OCI-LY3 (cell line): ENCODE data around the gene CCL4.
"Not testable (repeated sequence)": the region's sequence is repeated elsewhere in the genome, so short reads cannot be mapped to it uniquely, and the experiment has no call there.

Experiments used
- H2AFZ ChIP-seq: fragments of 200-600, 300-600 bp; shearing (Covaris generic); 2 replicates; pipeline ENCODE4 v1.6.0; 2014; ENCODE audit warnings: antibody characterized with exemption, low read depth, low read length
- H3K27ac ChIP-seq: fragments of 200-600, 300-600 bp; sonication (generic); 2 replicates; pipeline ENCODE4 v1.5.1; 2014; ENCODE audit warnings: mild to moderate bottlenecking, low read length, moderate library complexity, mixed read lengths
- H3K27me3 ChIP-seq: fragments of 200-600, 300-600 bp; sonication (generic); 2 replicates; pipeline ENCODE4 v1.6.1; 2014; ENCODE audit warnings: low read depth, low read length, mixed read lengths
- H3K36me3 ChIP-seq: fragments of 200-600, 300-600 bp; sonication (generic); replicated peaks from 2 replicates; pipeline ENCODE3; 2014; ENCODE audit warnings: low read depth, low read length, mixed read lengths
- H3K4me1 ChIP-seq: fragments of 300-600, 200-600 bp; sonication (generic); 2 replicates; pipeline ENCODE4 v1.6.1; 2014; ENCODE audit warnings: low read length, mixed read lengths
- H3K4me2 ChIP-seq: fragments of 200-600, 300-600 bp; sonication (generic); 2 replicates; pipeline ENCODE4 v1.6.1; 2014; ENCODE audit warnings: low read length, mixed read lengths
- H3K4me3 ChIP-seq: fragments of 300-600, 200-600 bp; sonication (generic); 2 replicates; pipeline ENCODE4 v1.5.1; 2014; ENCODE audit warnings: antibody characterized with exemption, mild to moderate bottlenecking, low read length, moderate library complexity
- H3K79me2 ChIP-seq: fragments of 300-600, 200-600 bp; shearing (Covaris generic); 2 replicates; pipeline ENCODE4 v1.6.1; 2014; ENCODE audit warnings: mild to moderate bottlenecking, low read length, mixed read lengths
- H3K9ac ChIP-seq: fragments of 300-600, 200-600 bp; shearing (Covaris generic); 2 replicates; pipeline ENCODE4 v1.6.0; 2014; ENCODE audit warnings: mild to moderate bottlenecking, low read length, moderate library complexity
- H3K9me3 ChIP-seq: fragments of 200-600, 300-600 bp; shearing (Covaris generic); 2 replicates; pipeline ENCODE4 v1.6.1; 2014; ENCODE audit warnings: low read length, mixed read lengths; ENCODE audit not compliant: insufficient read depth
- H4K20me1 ChIP-seq: fragments of 200-600, 300-600 bp; sonication (generic); 2 replicates; pipeline ENCODE4 v1.6.1; 2016; ENCODE audit warnings: low read length, mixed read lengths; ENCODE audit not compliant: insufficient read depth
- EZH2phosphoT487 ChIP-seq: fragments of 200-600 bp; shearing (Covaris generic); IDR thresholded peaks from 2 replicates; pipeline ENCODE4 v1.6.1; 2018; ENCODE audit warnings: antibody characterized with exemption, mixed run types, low read depth
- TF ChIP-seq, protein P1 (sequence below): fragments of 200-600, 300-600 bp; sonication (generic); IDR thresholded peaks from 2 replicates; pipeline ENCODE4 v1.5.1; 2014; ENCODE audit warnings: antibody characterized with exemption, low read length, low read depth

Gene CCL4

GRCh38 chr17:36117505-36118382, 14.1 kb downstream of the CCL4 start:
- peak overlapping the region; percentile 50 for H3K4me2 ChIP-seq

DNA sequence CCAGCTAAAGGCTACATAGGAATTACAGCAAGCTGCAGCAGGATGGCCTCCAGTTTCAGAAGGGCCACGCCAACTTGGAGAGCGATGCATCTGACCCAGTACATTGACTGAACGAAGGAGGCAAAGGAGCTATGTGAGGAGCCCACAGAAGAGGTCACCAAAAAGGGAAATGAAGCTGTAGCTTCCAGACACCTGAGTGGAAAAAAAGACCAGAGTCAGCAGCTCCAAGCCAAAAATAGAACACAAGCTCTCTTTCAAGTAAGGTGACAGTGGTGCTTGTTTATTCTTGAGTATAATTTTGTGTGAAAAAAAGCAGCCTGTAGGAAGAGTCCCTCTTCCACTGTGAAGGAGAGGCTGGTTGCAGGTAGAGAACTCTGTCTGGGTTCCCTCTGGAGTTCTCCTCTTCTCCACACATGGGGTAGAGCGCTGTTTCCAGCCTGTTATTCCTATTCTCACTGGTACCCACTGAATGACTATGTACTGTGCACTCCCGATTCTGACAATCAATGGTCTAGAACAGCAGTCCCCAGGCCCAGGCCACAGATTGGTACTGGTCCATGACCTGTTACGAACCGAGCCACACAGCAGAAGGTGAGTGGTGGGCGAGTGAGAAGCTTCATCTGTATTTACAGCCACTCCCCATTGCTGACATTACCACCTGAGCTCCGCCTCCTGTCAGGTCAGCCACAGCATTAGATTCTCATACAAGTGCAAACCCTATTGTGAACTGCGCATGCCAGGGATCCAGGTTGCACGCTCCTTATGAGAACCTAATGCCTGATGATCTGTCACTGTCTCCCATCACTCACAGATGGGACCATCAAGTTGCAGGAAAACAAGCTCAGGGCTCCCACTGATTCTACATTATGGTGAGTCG, 15.1 kb downstream of the CCL4 start:
- TF ChIP-seq, protein P1, sequence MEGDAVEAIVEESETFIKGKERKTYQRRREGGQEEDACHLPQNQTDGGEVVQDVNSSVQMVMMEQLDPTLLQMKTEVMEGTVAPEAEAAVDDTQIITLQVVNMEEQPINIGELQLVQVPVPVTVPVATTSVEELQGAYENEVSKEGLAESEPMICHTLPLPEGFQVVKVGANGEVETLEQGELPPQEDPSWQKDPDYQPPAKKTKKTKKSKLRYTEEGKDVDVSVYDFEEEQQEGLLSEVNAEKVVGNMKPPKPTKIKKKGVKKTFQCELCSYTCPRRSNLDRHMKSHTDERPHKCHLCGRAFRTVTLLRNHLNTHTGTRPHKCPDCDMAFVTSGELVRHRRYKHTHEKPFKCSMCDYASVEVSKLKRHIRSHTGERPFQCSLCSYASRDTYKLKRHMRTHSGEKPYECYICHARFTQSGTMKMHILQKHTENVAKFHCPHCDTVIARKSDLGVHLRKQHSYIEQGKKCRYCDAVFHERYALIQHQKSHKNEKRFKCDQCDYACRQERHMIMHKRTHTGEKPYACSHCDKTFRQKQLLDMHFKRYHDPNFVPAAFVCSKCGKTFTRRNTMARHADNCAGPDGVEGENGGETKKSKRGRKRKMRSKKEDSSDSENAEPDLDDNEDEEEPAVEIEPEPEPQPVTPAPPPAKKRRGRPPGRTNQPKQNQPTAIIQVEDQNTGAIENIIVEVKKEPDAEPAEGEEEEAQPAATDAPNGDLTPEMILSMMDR: no peak
- no peak for TF ChIP-seq EZH2phosphoT487

More at GRCh38 chr17:36117505-36118382, 14.1 kb downstream of the CCL4 start:
- Histone ChIP-seq H3K27me3 (peaks cover 2% of the 10 kb centered on the region), H3K9me3 (0 out of 2 replicates have a peak, but pooled peaks cover under 1% of the 10 kb centered on the region), H3K36me3 (no peaks in the 10 kb centered on the region), H3K4me1 (peaks cover 28% of the 10 kb centered on the region), H3K27ac (peak overlapping the region; percentile 50), H3K79me2 (no peaks in the 10 kb centered on the region), H4K20me1 (no peaks in the 10 kb centered on the region), H2AFZ (no peak overlapping the region), H3K9ac (peak overlapping the region; percentile 11; the same call in 1 of the 2 replicates), H3K4me3 (peak overlapping the region; percentile 16)
- TF ChIP-seq, protein P1: no peak
- TF ChIP-seq EZH2phosphoT487: no peak

DNA sequence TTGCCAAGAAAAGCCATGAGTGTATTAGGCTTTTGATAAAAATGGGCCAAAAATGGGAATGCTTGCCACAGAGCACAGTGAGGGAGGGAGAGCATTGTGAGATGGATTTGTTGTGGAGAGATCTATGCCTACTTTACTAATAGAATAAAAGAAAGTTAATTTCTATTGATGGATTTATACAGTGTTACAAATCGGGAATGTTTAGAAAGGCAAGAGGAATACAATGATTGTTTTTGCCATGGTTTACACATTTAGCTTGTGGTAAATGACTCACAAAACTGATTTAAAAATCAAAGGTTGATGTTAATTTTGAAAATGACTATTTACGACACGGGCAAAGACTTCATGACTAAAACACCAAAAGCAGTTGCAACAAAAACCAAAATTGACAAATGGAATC, 16.6 kb downstream of the CCL4 start:
- Histone ChIP-seq H3K36me3 (peaks cover 2% of the 10 kb centered on the region), H3K27ac (no peak overlapping the region), H3K9ac (no peak overlapping the region), H3K27me3 (peaks cover 6% of the 10 kb centered on the region), H3K4me2 (no peak overlapping the region), H3K9me3 (peaks cover 8% of the 10 kb centered on the region), H4K20me1 (no peaks in the 10 kb centered on the region), H3K79me2 (no peaks in the 10 kb centered on the region), H3K4me1 (peaks cover 28% of the 10 kb centered on the region), H3K4me3 (no peak overlapping the region), H2AFZ (no peak overlapping the region)
- TF ChIP-seq, protein P1: no peak
- no peak for TF ChIP-seq EZH2phosphoT487

More for the DNA sequence above, 15.1 kb downstream of the CCL4 start:
- H3K27me3 ChIP-seq: peaks cover 2% of the 10 kb centered on the region
- H3K4me3 ChIP-seq: peak overlapping the region; percentile 16; the same call in 1 of the 2 replicates
- H2AFZ ChIP-seq: no peak overlapping the region
- no peaks in the 10 kb centered on the region for H3K79me2 ChIP-seq
- no peaks in the 10 kb centered on the region for H3K9me3 ChIP-seq
- H3K36me3 ChIP-seq: no peaks in the 10 kb centered on the region
- H3K4me2 ChIP-seq: peak overlapping the region; percentile 50
- H4K20me1 ChIP-seq: no peaks in the 10 kb centered on the region
- H3K27ac ChIP-seq: peak overlapping the region; percentile 4; the same call in 1 of the 2 replicates
- peaks cover 28% of the 10 kb centered on the region for H3K4me1 ChIP-seq
- no peak overlapping the region for H3K9ac ChIP-seq

GRCh38 chr17:36121099-36121498, 17.5 kb downstream of the CCL4 start:
- H3K27ac ChIP-seq, H3K9ac ChIP-seq, H3K27me3 ChIP-seq, H4K20me1 ChIP-seq, H3K4me3 ChIP-seq, H2AFZ ChIP-seq, H3K79me2 ChIP-seq, H3K4me2 ChIP-seq: not testable (repeated sequence)
- Histone ChIP-seq H3K4me1 (peaks cover 28% of the 10 kb centered on the region), H3K36me3 (peaks cover 10% of the 10 kb centered on the region), H3K9me3 (peaks cover 17% of the 10 kb centered on the region)
